BLaER1 (cell line): ENCODE data around the gene MBD3.

Experiments used
- H3K27ac ChIP-seq: shearing (Covaris generic); formaldehyde crosslinking; 2 replicates; pipeline ENCODE4 v1.8.1; 2022
- H3K27me3 ChIP-seq: shearing (Covaris generic); formaldehyde crosslinking; 2 replicates; pipeline ENCODE4 v1.8.1; 2022
- H3K36me3 ChIP-seq: shearing (Covaris generic); formaldehyde crosslinking; 2 replicates; pipeline ENCODE4 v1.8.1; 2022
- H3K4me1 ChIP-seq: shearing (Covaris generic); formaldehyde crosslinking; 2 replicates; pipeline ENCODE4 v1.8.1; 2022
- H3K4me2 ChIP-seq: shearing (Covaris generic); formaldehyde crosslinking; 2 replicates; pipeline ENCODE4 v1.8.1; 2022
- H3K4me3 ChIP-seq: shearing (Covaris generic); formaldehyde crosslinking; 2 replicates; pipeline ENCODE4 v1.8.1; 2022
- H3K9ac ChIP-seq: shearing (Covaris generic); formaldehyde crosslinking; 2 replicates; pipeline ENCODE4 v1.8.1; 2022
- H3K9me3 ChIP-seq: shearing (Covaris generic); formaldehyde crosslinking; 2 replicates; pipeline ENCODE4 v1.8.1; 2022
- H4K20me1 ChIP-seq: shearing (Covaris generic); formaldehyde crosslinking; 2 replicates; pipeline ENCODE4 v1.8.1; 2022
- Cebpa-rat ChIP-seq: shearing (Covaris generic); IDR thresholded peaks from 2 replicates; pipeline ENCODE4 v1.8.1; 2022

The MBD3 gene

DNA sequence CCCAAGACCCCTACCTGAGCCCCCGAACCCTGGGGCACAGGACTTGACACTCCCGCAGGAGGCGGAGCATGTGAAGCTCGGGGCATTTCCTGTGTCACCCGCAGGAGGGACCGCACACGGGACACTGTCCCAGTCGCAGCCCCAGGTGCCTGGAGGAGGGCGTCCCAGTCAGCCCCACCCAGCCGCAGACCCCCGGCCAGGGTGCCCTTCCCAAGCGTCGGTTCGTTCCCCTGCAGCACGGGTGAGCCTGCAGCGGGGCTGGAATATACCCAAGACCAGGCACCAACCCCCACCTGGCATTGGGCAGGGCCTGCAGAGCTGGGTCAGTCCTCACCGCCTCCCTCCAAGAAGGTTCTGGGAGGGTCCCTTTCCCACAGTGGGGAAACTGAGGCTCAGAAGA, 38.1 kb upstream of the MBD3 start:
- H3K4me2 ChIP-seq = no peak overlapping the region
- H3K9ac ChIP-seq = no peak overlapping the region
- H3K9me3 ChIP-seq = no peaks in the 10 kb centered on the region
- peaks cover 86% of the 10 kb centered on the region for H3K36me3 ChIP-seq
- H4K20me1 ChIP-seq = peaks cover 90% of the 10 kb centered on the region
- peaks cover 63% of the 10 kb centered on the region for H3K4me1 ChIP-seq
- 0 out of 2 replicates have a peak, but pooled peaks cover under 1% of the 10 kb centered on the region for H3K27me3 ChIP-seq
- no peak overlapping the region for H3K27ac ChIP-seq
- TF ChIP-seq Cebpa-rat = no peak
- no peak overlapping the region for H3K4me3 ChIP-seq

GRCh38 chr19:1630012-1630411, 37.3 kb upstream of the MBD3 start:
- TF ChIP-seq Cebpa-rat = no peak
- Histone ChIP-seq H3K4me2 (peak overlapping the region; percentile 10; the same call in 1 of the 2 replicates), H3K4me1 (peaks cover 71% of the 10 kb centered on the region), H3K9me3 (no peaks in the 10 kb centered on the region), H3K9ac (0 out of 2 replicates have a peak overlapping the region, but pooled peaks have one; percentile 15), H3K27me3 (0 out of 2 replicates have a peak, but pooled peaks cover 3% of the 10 kb centered on the region), H4K20me1 (peaks cover 90% of the 10 kb centered on the region), H3K36me3 (peaks cover 86% of the 10 kb centered on the region), H3K27ac (0 out of 2 replicates have a peak overlapping the region, but pooled peaks have one; percentile 44), H3K4me3 (no peak overlapping the region)

GRCh38 chr19:1629256-1629808, 36.7 kb upstream of the MBD3 start:
- Histone ChIP-seq H3K9me3 (no peaks in the 10 kb centered on the region), H3K27me3 (0 out of 2 replicates have a peak, but pooled peaks cover 3% of the 10 kb centered on the region), H3K4me3 (no peak overlapping the region), H4K20me1 (peaks cover 90% of the 10 kb centered on the region), H3K36me3 (peaks cover 86% of the 10 kb centered on the region), H3K9ac (0 out of 2 replicates have a peak overlapping the region, but pooled peaks have one; percentile 15), H3K4me2 (peak overlapping the region; percentile 10; the same call in 1 of the 2 replicates), H3K4me1 (peaks cover 71% of the 10 kb centered on the region), H3K27ac (peak overlapping the region; percentile 44; the same call in 1 of the 2 replicates)
- no peak for TF ChIP-seq Cebpa-rat

GRCh38 chr19:1627194-1627593, 34.5 kb upstream of the MBD3 start:
- 0 out of 2 replicates have a peak, but pooled peaks cover 3% of the 10 kb centered on the region for H3K27me3 ChIP-seq
- no peak for TF ChIP-seq Cebpa-rat
- H4K20me1 ChIP-seq = peaks cover 90% of the 10 kb centered on the region
- H3K4me2 ChIP-seq = peak overlapping the region; percentile 30; the same call in 1 of the 2 replicates
- 0 out of 2 replicates have a peak overlapping the region, but pooled peaks have one; percentile 18 for H3K27ac ChIP-seq
- H3K9me3 ChIP-seq = no peaks in the 10 kb centered on the region
- H3K4me1 ChIP-seq = peaks cover 82% of the 10 kb centered on the region
- H3K36me3 ChIP-seq = peaks cover 86% of the 10 kb centered on the region
- H3K9ac ChIP-seq = no peak overlapping the region
- H3K4me3 ChIP-seq = no peak overlapping the region

- Histone ChIP-seq H3K9ac (no peak overlapping the region), H3K4me1 (peaks cover 82% of the 10 kb centered on the region), H3K27ac (peak overlapping the region; percentile 46; the same call in 1 of the 2 replicates), H3K4me3 (no peak overlapping the region), H3K36me3 (peaks cover 85% of the 10 kb centered on the region), H3K9me3 (no peaks in the 10 kb centered on the region), H4K20me1 (peaks cover 90% of the 10 kb centered on the region), H3K4me2 (peak overlapping the region; percentile 75; the same call in 1 of the 2 replicates), H3K27me3 (0 out of 2 replicates have a peak, but pooled peaks cover 3% of the 10 kb centered on the region)
- no peak for TF ChIP-seq Cebpa-rat
Observed at GRCh38 chr19:1626417-1627010, 33.8 kb upstream of the MBD3 start.

- Histone ChIP-seq H3K27ac (peak overlapping the region; percentile 22; the same call in 1 of the 2 replicates), H4K20me1 (peaks cover 90% of the 10 kb centered on the region)
Observed at GRCh38 chr19:1624458-1624857, 31.8 kb upstream of the MBD3 start.

GRCh38 chr19:1622541-1622940, 29.9 kb upstream of the MBD3 start:
- no peak for TF ChIP-seq Cebpa-rat
- no peaks in the 10 kb centered on the region for H3K9me3 ChIP-seq
- peaks cover 99% of the 10 kb centered on the region for H3K36me3 ChIP-seq
- H3K27me3 ChIP-seq = 0 out of 2 replicates have a peak, but pooled peaks cover 3% of the 10 kb centered on the region
- H3K4me1 ChIP-seq = peaks cover 98% of the 10 kb centered on the region
- H3K4me3 ChIP-seq = no peak overlapping the region
- peak overlapping the region; percentile 75 for H3K4me2 ChIP-seq
- peak overlapping the region; percentile 48 for H3K9ac ChIP-seq
- H4K20me1 ChIP-seq = peaks cover 100% of the 10 kb centered on the region
- peak overlapping the region; percentile 68 for H3K27ac ChIP-seq

More at GRCh38 chr19:1624458-1624857, 31.8 kb upstream of the MBD3 start:
- Histone ChIP-seq H3K4me3 (no peak overlapping the region), H3K9me3 (no peaks in the 10 kb centered on the region), H3K9ac (peak overlapping the region; percentile 53; the same call in 1 of the 2 replicates), H3K4me2 (peak overlapping the region; percentile 75), H3K27me3 (0 out of 2 replicates have a peak, but pooled peaks cover 3% of the 10 kb centered on the region), H3K4me1 (peaks cover 85% of the 10 kb centered on the region), H3K36me3 (peaks cover 85% of the 10 kb centered on the region)
- no peak for TF ChIP-seq Cebpa-rat

DNA sequence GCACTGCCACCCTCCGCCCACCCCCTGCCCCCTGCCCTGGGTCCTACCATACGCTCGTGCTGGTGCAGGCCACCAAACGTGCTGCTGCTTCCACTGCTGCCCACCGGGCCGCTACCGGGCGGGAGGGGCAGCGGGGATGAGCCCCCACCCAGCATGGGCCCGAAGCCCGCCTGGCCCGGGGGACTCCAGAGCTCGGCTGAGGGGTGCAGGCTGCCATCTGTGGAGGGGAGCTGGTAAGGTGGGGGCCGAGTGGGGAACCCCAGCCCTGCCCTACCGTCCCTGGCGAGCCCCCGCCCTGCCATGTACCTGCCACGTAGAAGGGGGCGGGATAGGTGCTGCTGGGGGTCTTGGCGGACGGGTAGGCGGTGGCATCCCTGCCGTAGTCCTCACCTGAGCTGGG, 29.3 kb upstream of the MBD3 start:
- Histone ChIP-seq H3K27me3 (0 out of 2 replicates have a peak, but pooled peaks cover 3% of the 10 kb centered on the region), H4K20me1 (peaks cover 100% of the 10 kb centered on the region), H3K9ac (no peak overlapping the region; the same call in 1 of the 2 replicates), H3K27ac (peak overlapping the region; percentile 66; the same call in 1 of the 2 replicates), H3K4me2 (peak overlapping the region; percentile 75), H3K36me3 (peaks cover 99% of the 10 kb centered on the region), H3K9me3 (no peaks in the 10 kb centered on the region), H3K4me3 (no peak overlapping the region), H3K4me1 (peaks cover 99% of the 10 kb centered on the region)
- TF ChIP-seq Cebpa-rat = no peak

GRCh38 chr19:1621574-1621973, 28.9 kb upstream of the MBD3 start:
- Histone ChIP-seq H3K9me3 (no peaks in the 10 kb centered on the region), H3K4me3 (peak overlapping the region; percentile 25; the same call in 1 of the 2 replicates), H3K9ac (peak overlapping the region; percentile 61), H3K36me3 (peaks cover 99% of the 10 kb centered on the region), H3K4me2 (peak overlapping the region; percentile 75), H3K4me1 (peaks cover 100% of the 10 kb centered on the region), H3K27me3 (0 out of 2 replicates have a peak, but pooled peaks cover 3% of the 10 kb centered on the region), H4K20me1 (peaks cover 100% of the 10 kb centered on the region), H3K27ac (peak overlapping the region; percentile 66; the same call in 1 of the 2 replicates)
- no peak for TF ChIP-seq Cebpa-rat

DNA sequence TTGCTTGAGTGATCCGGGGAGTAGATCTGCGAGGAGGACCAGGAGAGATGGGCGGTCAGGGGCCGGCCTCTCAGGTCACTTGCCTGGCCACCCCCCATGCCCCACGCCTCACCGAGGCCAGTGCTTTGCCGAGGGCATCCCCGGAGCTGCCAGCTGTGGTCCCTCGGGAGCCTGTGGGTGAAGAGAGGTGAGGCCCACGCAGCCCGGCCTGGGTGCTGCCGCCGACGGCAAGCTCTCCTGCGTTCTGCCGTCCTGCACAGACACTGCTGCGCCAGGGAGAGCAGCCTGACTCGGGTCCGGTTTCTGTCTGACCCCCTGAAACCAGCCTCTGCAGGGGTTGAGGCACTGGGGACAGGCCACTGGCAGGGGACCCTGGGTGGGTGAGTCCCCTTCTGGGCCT, 28.4 kb upstream of the MBD3 start:
- Histone ChIP-seq H3K4me2 (peak overlapping the region; percentile 75), H3K9me3 (no peaks in the 10 kb centered on the region), H3K9ac (peak overlapping the region; percentile 61), H3K4me1 (peaks cover 100% of the 10 kb centered on the region), H3K4me3 (peak overlapping the region; percentile 25; the same call in 1 of the 2 replicates), H3K27ac (peak overlapping the region; percentile 66), H3K27me3 (0 out of 2 replicates have a peak, but pooled peaks cover 3% of the 10 kb centered on the region), H3K36me3 (peaks cover 99% of the 10 kb centered on the region), H4K20me1 (peaks cover 100% of the 10 kb centered on the region)
- TF ChIP-seq Cebpa-rat = no peak
